Thyroid gland (tissue), 4 donors: Measurements from ENCODE around the gene DCTN3.

Experiments used
- POLR2A ChIP-seq, 2 donors: fragments of 450-650 bp; IDR thresholded peaks; one replicate each; pipeline ENCODE4 v1.6.1; 2017; ENCODE audit warnings: antibody characterized with exemption in 2 of 2, mild to moderate bottlenecking in 2 of 2, moderate library complexity in 1 of 2
- TF ChIP-seq, protein P1 (sequence below), 6 experiments: fragments of 200-600 bp in 3 of 6; fragments of 450-650 bp in 3 of 6; sonication (generic) in 3 of 6; IDR thresholded peaks; one replicate each; pipeline ENCODE4 v1.5.1; 2016 to 2019; ENCODE audit warnings: antibody characterized with exemption in 6 of 6, mild to moderate bottlenecking in 2 of 6, inconsistent platforms in 1 of 6, moderate library complexity in 1 of 6

DNA sequence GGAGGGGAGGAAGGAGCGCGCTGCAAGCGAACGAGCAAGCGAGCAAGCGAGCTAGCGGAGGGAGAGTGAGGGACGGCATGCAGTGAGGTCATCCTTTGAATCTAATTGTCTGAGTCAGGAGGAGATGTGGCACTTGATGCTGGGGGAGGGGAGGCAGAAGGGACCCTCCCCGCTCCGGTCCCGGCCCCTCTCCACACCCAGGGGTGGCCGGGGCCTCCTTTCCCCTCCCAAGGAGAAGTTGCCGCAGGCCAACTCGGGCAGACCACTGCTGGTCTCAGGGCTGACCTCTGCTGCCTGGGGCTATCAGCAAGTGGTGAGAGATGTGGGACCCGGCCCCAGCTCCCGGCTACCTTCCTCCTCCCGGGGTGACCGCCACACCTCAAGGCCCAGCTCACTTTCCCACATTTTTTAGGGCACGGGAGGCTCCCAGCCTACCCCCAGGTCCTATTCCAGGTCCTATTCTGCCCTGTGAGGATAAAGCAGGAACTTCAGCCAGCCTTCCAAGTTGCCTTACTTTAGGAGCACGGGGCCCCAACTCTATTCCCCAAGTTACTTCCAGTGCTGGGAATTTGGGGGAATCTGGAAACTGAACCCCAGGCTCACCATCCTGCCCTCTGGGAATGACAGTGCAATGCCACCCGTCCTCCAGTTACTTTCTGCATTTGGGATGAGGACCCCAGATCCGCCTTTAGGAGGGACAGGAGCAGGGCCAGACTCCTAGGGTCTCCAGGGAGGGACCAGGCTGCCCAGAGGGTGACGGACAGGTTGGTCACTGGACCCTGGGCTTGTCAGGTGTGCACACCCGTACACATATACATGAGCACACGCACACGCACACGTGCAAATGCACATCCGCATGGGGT is 41.8 kb downstream of the DCTN3 start:
- TF ChIP-seq, protein P1, sequence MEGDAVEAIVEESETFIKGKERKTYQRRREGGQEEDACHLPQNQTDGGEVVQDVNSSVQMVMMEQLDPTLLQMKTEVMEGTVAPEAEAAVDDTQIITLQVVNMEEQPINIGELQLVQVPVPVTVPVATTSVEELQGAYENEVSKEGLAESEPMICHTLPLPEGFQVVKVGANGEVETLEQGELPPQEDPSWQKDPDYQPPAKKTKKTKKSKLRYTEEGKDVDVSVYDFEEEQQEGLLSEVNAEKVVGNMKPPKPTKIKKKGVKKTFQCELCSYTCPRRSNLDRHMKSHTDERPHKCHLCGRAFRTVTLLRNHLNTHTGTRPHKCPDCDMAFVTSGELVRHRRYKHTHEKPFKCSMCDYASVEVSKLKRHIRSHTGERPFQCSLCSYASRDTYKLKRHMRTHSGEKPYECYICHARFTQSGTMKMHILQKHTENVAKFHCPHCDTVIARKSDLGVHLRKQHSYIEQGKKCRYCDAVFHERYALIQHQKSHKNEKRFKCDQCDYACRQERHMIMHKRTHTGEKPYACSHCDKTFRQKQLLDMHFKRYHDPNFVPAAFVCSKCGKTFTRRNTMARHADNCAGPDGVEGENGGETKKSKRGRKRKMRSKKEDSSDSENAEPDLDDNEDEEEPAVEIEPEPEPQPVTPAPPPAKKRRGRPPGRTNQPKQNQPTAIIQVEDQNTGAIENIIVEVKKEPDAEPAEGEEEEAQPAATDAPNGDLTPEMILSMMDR (IDR thresholded peaks at IDR 0.05): no peak
- TF ChIP-seq POLR2A (IDR thresholded peaks at IDR 0.05): no peak
